GM21515 (cell line): Measurements from ENCODE around the gene CATSPERZ.

Source experiments
- ATAC-seq: cut with Tn5 transposase; IDR thresholded peaks from one replicate; pipeline ENCODE4 v1.9.1; 2021; ENCODE audit not compliant: unreplicated experiment

The CATSPERZ gene

GRCh38 chr11:64352995-64353714 lies 53.0 kb downstream of the CATSPERZ start:
- no peak for ATAC-seq

- no peak for ATAC-seq
Observed at GRCh38 chr11:64353715-64354506, 53.8 kb downstream of the CATSPERZ start.
